Measurements from ENCODE around the gene RANGRF.
A peak's percentile ranks its signal among the peaks of the same experiment; 100 is the strongest.

The RANGRF gene

GRCh38 chr17:8275421-8276290, 12.8 kb upstream of the RANGRF start:
- no peak for ATAC-seq

- no peak for ATAC-seq
Observed at GRCh38 chr17:8277317-8277716, 11.2 kb upstream of the RANGRF start.

- no peak for ATAC-seq
Observed at GRCh38 chr17:8282345-8282744, 6.1 kb upstream of the RANGRF start.

- ATAC-seq = no peak
Observed at GRCh38 chr17:8283356-8283755, 5.1 kb upstream of the RANGRF start.

- ATAC-seq = no peak
Observed at GRCh38 chr17:8284126-8284525, 4.3 kb upstream of the RANGRF start.

GRCh38 chr17:8285270-8286181, 2.9 kb upstream of the RANGRF start:
- ATAC-seq = no peak

- ATAC-seq = no peak
Observed at GRCh38 chr17:8287651-8288335, 677 bp upstream of the RANGRF start.

- ATAC-seq = no peak
Observed at GRCh38 chr17:8289103-8289397, 580 bp downstream of the RANGRF start.

- ATAC-seq = no peak
Observed at GRCh38 chr17:8290043-8290442, 1.6 kb downstream of the RANGRF start.

GRCh38 chr17:8292639-8293395, 4.3 kb downstream of the RANGRF start:
- ATAC-seq = no peak

GRCh38 chr17:8294361-8294760, 5.9 kb downstream of the RANGRF start:
- ATAC-seq = no peak

- ATAC-seq = no peak
Observed at GRCh38 chr17:8294814-8295316, 6.4 kb downstream of the RANGRF start.

- ATAC-seq = no peak
Observed at GRCh38 chr17:8300226-8300625, 11.8 kb downstream of the RANGRF start.

- ATAC-seq = peak; percentile 85 to 94
Observed at GRCh38 chr17:8300627-8301242, 12.3 kb downstream of the RANGRF start.

GRCh38 chr17:8310601-8311123, 22.2 kb downstream of the RANGRF start:
- ATAC-seq = no peak

GRCh38 chr17:8311131-8311790, 22.8 kb downstream of the RANGRF start:
- no peak for ATAC-seq

GRCh38 chr17:8312251-8312650, 23.8 kb downstream of the RANGRF start:
- no peak for ATAC-seq

GRCh38 chr17:8312726-8313600, 24.5 kb downstream of the RANGRF start:
- ATAC-seq = no peak

- no peak for ATAC-seq
Observed at GRCh38 chr17:8314797-8315763, 26.6 kb downstream of the RANGRF start.

All from activated CD4-positive, CD25-positive, alpha-beta regulatory T cell treated with anti-CD3 and anti-CD28 coated beads, Interleukin-2, amount 50 U/mL, for 24 hours (primary cell).